H1 (cell line): ENCODE results near the gene EXOC1.

Experiments used
- EP300 ChIP-seq, 2 experiments: IDR thresholded peaks; 1 replicate in 1 of 2; 2 replicates in 1 of 2; pipeline ENCODE4 v1.6.1; 2011 to 2012; ENCODE audit warnings: low read depth in 2 of 2, low read length in 2 of 2, mild to moderate bottlenecking in 2 of 2, borderline replicate concordance in 1 of 2, inconsistent platforms in 1 of 2, moderate library complexity in 1 of 2
- EZH2 ChIP-seq: fragments of 200-600 bp; sonication (generic); IDR thresholded peaks from 2 replicates; pipeline ENCODE4 v1.7.1; 2012; ENCODE audit warnings: low read depth, mild to moderate bottlenecking, moderate library complexity, low read length, inconsistent platforms; ENCODE audit not compliant: severe bottlenecking
- FOSL1 ChIP-seq: IDR thresholded peaks from 2 replicates; pipeline ENCODE4 v1.6.1; 2011; ENCODE audit warnings: mild to moderate bottlenecking, low read depth, low read length, moderate library complexity; ENCODE audit not compliant: insufficient read depth
- POLR2A ChIP-seq, 2 experiments: IDR thresholded peaks; 1 replicate in 1 of 2; 2 replicates in 1 of 2; pipeline ENCODE4 v1.6.1; 2011; ENCODE audit warnings: low read depth in 2 of 2, low read length in 2 of 2, mild to moderate bottlenecking in 2 of 2; ENCODE audit errors: control extremely low read depth in 1 of 2
- RAD21 ChIP-seq, 2 experiments: IDR thresholded peaks in 1 of 2; conservative IDR thresholded peaks in 1 of 2; 2 replicates each; pipeline ENCODE4 v1.6.1; 2011; ENCODE audit warnings: low read depth in 2 of 2, low read length in 2 of 2, improper control_type of control experiment in 1 of 2, inconsistent platforms in 1 of 2, mild to moderate bottlenecking in 1 of 2, moderate library complexity in 1 of 2
- YY1 ChIP-seq: IDR thresholded peaks from 2 replicates; pipeline ENCODE4 v1.6.1; 2011; ENCODE audit warnings: low read depth, mild to moderate bottlenecking, low read length
- TF ChIP-seq, protein P1 (sequence below), 3 experiments: IDR thresholded peaks; 1 replicate in 2 of 3; 2 replicates in 1 of 3; pipeline versions ENCODE4 v1.5.1 to v1.6.1; 2011; ENCODE audit warnings: low read length in 3 of 3, mild to moderate bottlenecking in 3 of 3, inconsistent platforms in 2 of 3, low read depth in 1 of 3, moderate library complexity in 1 of 3; ENCODE audit not compliant: insufficient read depth in 1 of 3; ENCODE audit errors: control extremely low read depth in 1 of 3

DNA sequence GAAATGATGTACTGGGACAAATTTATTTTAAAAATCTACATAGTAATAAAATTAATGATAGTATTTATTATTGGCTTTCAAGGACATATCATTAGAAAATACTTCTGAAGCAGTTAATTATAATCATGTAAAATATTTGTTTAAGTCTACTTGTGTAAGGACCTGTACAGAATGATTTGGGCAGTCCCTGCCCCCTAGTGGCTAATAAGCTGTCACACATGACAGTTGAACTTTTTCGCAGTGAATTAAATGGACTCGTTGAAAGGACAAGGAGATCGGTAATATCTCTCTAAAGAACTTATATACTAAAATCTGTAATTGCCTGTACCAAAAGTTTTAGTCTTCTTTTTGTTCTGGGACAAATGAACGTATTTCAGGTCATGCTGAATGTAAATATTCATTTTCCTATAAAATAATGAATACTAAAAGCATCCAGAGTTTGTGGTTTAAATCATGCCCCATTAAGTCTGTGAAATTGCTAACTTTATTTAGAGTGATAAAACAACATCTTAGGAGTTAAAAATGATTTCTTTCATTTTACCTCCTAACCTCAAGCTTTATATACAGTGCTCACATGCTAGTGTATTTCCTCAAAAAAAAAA, 13.6 kb downstream of the EXOC1 start:
- TF ChIP-seq, protein P1, sequence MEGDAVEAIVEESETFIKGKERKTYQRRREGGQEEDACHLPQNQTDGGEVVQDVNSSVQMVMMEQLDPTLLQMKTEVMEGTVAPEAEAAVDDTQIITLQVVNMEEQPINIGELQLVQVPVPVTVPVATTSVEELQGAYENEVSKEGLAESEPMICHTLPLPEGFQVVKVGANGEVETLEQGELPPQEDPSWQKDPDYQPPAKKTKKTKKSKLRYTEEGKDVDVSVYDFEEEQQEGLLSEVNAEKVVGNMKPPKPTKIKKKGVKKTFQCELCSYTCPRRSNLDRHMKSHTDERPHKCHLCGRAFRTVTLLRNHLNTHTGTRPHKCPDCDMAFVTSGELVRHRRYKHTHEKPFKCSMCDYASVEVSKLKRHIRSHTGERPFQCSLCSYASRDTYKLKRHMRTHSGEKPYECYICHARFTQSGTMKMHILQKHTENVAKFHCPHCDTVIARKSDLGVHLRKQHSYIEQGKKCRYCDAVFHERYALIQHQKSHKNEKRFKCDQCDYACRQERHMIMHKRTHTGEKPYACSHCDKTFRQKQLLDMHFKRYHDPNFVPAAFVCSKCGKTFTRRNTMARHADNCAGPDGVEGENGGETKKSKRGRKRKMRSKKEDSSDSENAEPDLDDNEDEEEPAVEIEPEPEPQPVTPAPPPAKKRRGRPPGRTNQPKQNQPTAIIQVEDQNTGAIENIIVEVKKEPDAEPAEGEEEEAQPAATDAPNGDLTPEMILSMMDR (IDR thresholded peaks at IDR 0.05; ENCODE audit: control extremely low read depth in 1 of 3, insufficient read depth in 1 of 3, low read depth in 1 of 3, low read length in 3 of 3), result peak in 2 of 3 experiments; percentile 66 to 73; a peak in 3 of 4 replicates
- TF ChIP-seq POLR2A (IDR thresholded peaks at IDR 0.05; ENCODE audit: control extremely low read depth in 1 of 2, low read depth in 2 of 2, low read length in 2 of 2), result no peak
- TF ChIP-seq RAD21 (IDR thresholded peaks at IDR 0.05 in 1 of 2, conservative IDR thresholded peaks at IDR 0.05 in 1 of 2; ENCODE audit: low read depth in 2 of 2, low read length in 2 of 2), result peak; percentile 82 to 84
- no peak for TF ChIP-seq EZH2
- TF ChIP-seq EP300 (IDR thresholded peaks at IDR 0.05; ENCODE audit: borderline replicate concordance in 1 of 2, low read depth in 2 of 2, low read length in 2 of 2), result no peak
- TF ChIP-seq FOSL1, result no peak
- TF ChIP-seq YY1, result no peak
